ENCODE measurements around the gene TXNL4B.

Gene TXNL4B

GRCh38 chr16:72043539-72043938 is 49.9 kb downstream of the TXNL4B start:
- FAIRE-seq (no peak), DNase-seq (ENCODE audit: extremely low spot score, insufficient read length, low read depth) (no peak)

GRCh38 chr16:72043058-72043457 is 50.4 kb downstream of the TXNL4B start:
- FAIRE-seq (no peak), DNase-seq (ENCODE audit: extremely low spot score, insufficient read length, low read depth) (no peak)

- FAIRE-seq (no peak), DNase-seq (ENCODE audit: extremely low spot score, insufficient read length, low read depth) (no peak)
Measured at GRCh38 chr16:72042157-72042660, 51.2 kb downstream of the TXNL4B start.

GRCh38 chr16:72036098-72036497 is 57.3 kb downstream of the TXNL4B start:
- FAIRE-seq, result no peak
- no peak for DNase-seq (ENCODE audit: extremely low spot score, insufficient read length, low read depth)

All from GM18507 (cell line).